A549 (cell line): ENCODE measurements around the gene ZNF521.

Experiments
- CBX8 ChIP-seq: fragments of 200-600 bp; sonication (generic); IDR thresholded peaks from 2 replicates; pipeline ENCODE4 v1.6.1; 2016
- CEBPB ChIP-seq, 2 experiments: fragments of >200 bp in 1 of 2; sonication (Bioruptor Twin) in 1 of 2; formaldehyde crosslinking in 1 of 2; IDR thresholded peaks; 2 replicates each; pipeline ENCODE4 v1.6.1; 2012 to 2016
- EP300 ChIP-seq, 2 experiments: fragments of >200 bp; sonication (Bioruptor Twin); formaldehyde crosslinking; IDR thresholded peaks; 2 replicates in 1 of 2; 3 replicates in 1 of 2; pipeline ENCODE4 v1.6.1; 2016 to 2017
- HDAC2 ChIP-seq: fragments of 200-600 bp; sonication (generic); IDR thresholded peaks from 2 replicates; pipeline ENCODE4 v1.6.1; 2016
- MYC ChIP-seq: IDR thresholded peaks from 2 replicates; pipeline ENCODE4 v1.6.1; 2012; ENCODE audit warnings: mild to moderate bottlenecking, inconsistent platforms, low read length, improper control_type of control experiment, borderline replicate concordance
- RAD21 ChIP-seq, 2 experiments: fragments of >200 bp in 1 of 2; sonication (Bioruptor Twin) in 1 of 2; formaldehyde crosslinking in 1 of 2; IDR thresholded peaks in 1 of 2; conservative IDR thresholded peaks in 1 of 2; 2 replicates in 1 of 2; 3 replicates in 1 of 2; pipeline ENCODE4 v1.6.1; 2012 to 2018; ENCODE audit warnings: inconsistent platforms in 1 of 2
- RFX5 ChIP-seq: fragments of 450-650 bp; IDR thresholded peaks from 2 replicates; pipeline ENCODE4 v1.7.1; 2014; ENCODE audit warnings: antibody characterized with exemption, mild to moderate bottlenecking, moderate library complexity
- SMC3 ChIP-seq: fragments of >200 bp; sonication (Bioruptor Twin); formaldehyde crosslinking; IDR thresholded peaks from 3 replicates; pipeline ENCODE4 v1.6.1; 2018; ENCODE audit warnings: inconsistent platforms
- TF ChIP-seq, protein P1 (sequence below): fragments of 150-350 bp; IDR thresholded peaks from 2 replicates; pipeline ENCODE4 v1.6.1; 2014; ENCODE audit warnings: low read depth, mild to moderate bottlenecking, low read length
- TF ChIP-seq, protein P2 (sequence below): fragments of >200 bp; sonication (Bioruptor Twin); formaldehyde crosslinking; IDR thresholded peaks from 3 replicates; pipeline ENCODE4 v1.5.1; 2016
- TF ChIP-seq, protein P3 (sequence below): fragments of 200-600 bp; sonication (generic); IDR thresholded peaks from 2 replicates; pipeline ENCODE4 v1.6.1; 2016; ENCODE audit warnings: antibody characterized with exemption, mild to moderate bottlenecking, moderate library complexity
- TF ChIP-seq, protein P4 (sequence below): fragments of 250-450 bp; sonication (Bioruptor Pico); IDR thresholded peaks from 2 replicates; pipeline ENCODE4 v1.5.0; 2021; ENCODE audit warnings: mild to moderate bottlenecking, moderate library complexity, borderline replicate concordance

DNA sequence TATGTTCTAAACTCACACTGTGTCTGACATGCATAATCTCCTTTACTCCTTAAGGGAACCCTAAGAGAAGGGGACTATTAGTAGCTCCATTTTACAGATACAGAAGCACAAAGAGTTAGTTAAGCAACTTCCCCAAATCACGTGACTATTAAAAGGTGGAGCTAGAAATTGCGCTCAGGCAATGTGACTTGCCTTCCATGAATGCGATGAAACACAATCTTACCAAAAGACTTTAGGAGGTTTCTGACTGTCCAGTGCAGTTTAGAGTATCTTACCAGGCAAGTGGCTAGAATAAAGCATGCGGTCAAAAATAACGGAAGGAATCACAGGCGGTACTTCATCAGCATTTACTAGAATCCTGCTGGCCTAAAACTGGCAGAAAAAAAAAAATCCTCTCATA is 70.4 kb downstream of the ZNF521 start:
- TF ChIP-seq, protein P1, sequence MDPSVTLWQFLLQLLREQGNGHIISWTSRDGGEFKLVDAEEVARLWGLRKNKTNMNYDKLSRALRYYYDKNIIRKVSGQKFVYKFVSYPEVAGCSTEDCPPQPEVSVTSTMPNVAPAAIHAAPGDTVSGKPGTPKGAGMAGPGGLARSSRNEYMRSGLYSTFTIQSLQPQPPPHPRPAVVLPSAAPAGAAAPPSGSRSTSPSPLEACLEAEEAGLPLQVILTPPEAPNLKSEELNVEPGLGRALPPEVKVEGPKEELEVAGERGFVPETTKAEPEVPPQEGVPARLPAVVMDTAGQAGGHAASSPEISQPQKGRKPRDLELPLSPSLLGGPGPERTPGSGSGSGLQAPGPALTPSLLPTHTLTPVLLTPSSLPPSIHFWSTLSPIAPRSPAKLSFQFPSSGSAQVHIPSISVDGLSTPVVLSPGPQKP, result no peak
- TF ChIP-seq, protein P2, sequence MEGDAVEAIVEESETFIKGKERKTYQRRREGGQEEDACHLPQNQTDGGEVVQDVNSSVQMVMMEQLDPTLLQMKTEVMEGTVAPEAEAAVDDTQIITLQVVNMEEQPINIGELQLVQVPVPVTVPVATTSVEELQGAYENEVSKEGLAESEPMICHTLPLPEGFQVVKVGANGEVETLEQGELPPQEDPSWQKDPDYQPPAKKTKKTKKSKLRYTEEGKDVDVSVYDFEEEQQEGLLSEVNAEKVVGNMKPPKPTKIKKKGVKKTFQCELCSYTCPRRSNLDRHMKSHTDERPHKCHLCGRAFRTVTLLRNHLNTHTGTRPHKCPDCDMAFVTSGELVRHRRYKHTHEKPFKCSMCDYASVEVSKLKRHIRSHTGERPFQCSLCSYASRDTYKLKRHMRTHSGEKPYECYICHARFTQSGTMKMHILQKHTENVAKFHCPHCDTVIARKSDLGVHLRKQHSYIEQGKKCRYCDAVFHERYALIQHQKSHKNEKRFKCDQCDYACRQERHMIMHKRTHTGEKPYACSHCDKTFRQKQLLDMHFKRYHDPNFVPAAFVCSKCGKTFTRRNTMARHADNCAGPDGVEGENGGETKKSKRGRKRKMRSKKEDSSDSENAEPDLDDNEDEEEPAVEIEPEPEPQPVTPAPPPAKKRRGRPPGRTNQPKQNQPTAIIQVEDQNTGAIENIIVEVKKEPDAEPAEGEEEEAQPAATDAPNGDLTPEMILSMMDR, result no peak
- TF ChIP-seq CEBPB (IDR thresholded peaks at IDR 0.05) (no peak), EP300 (IDR thresholded peaks at IDR 0.05) (no peak), RAD21 (conservative IDR thresholded peaks at IDR 0.05 in 1 of 2, IDR thresholded peaks at IDR 0.05 in 1 of 2) (no peak), SMC3 (no peak), HDAC2 (no peak), RFX5 (no peak), MYC (no peak), CBX8 (no peak)
- TF ChIP-seq, protein P3, sequence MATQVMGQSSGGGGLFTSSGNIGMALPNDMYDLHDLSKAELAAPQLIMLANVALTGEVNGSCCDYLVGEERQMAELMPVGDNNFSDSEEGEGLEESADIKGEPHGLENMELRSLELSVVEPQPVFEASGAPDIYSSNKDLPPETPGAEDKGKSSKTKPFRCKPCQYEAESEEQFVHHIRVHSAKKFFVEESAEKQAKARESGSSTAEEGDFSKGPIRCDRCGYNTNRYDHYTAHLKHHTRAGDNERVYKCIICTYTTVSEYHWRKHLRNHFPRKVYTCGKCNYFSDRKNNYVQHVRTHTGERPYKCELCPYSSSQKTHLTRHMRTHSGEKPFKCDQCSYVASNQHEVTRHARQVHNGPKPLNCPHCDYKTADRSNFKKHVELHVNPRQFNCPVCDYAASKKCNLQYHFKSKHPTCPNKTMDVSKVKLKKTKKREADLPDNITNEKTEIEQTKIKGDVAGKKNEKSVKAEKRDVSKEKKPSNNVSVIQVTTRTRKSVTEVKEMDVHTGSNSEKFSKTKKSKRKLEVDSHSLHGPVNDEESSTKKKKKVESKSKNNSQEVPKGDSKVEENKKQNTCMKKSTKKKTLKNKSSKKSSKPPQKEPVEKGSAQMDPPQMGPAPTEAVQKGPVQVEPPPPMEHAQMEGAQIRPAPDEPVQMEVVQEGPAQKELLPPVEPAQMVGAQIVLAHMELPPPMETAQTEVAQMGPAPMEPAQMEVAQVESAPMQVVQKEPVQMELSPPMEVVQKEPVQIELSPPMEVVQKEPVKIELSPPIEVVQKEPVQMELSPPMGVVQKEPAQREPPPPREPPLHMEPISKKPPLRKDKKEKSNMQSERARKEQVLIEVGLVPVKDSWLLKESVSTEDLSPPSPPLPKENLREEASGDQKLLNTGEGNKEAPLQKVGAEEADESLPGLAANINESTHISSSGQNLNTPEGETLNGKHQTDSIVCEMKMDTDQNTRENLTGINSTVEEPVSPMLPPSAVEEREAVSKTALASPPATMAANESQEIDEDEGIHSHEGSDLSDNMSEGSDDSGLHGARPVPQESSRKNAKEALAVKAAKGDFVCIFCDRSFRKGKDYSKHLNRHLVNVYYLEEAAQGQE, result no peak
- TF ChIP-seq, protein P4, sequence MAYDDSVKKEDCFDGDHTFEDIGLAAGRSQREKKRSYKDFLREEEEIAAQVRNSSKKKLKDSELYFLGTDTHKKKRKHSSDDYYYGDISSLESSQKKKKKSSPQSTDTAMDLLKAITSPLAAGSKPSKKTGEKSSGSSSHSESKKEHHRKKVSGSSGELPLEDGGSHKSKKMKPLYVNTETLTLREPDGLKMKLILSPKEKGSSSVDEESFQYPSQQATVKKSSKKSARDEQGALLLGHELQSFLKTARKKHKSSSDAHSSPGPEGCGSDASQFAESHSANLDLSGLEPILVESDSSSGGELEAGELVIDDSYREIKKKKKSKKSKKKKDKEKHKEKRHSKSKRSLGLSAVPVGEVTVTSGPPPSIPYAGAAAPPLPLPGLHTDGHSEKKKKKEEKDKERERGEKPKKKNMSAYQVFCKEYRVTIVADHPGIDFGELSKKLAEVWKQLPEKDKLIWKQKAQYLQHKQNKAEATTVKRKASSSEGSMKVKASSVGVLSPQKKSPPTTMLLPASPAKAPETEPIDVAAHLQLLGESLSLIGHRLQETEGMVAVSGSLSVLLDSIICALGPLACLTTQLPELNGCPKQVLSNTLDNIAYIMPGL (CRISPR knock-in tag), result no peak
